Retinal pigment epithelial cell (primary cell): Measurements from ENCODE around the gene WDR76.

Experiments
- DNase-seq: peaks from one replicate; pipeline ENCODE4 v3.0.0-alpha.2; 2010; ENCODE audit warnings: low read depth
- H3K4me3 ChIP-seq: 2 replicates; pipeline ENCODE4 v1.5.1; 2011; ENCODE audit warnings: mild to moderate bottlenecking, low read length, control low read depth, moderate library complexity
- TF ChIP-seq, protein P1 (sequence below): conservative IDR thresholded peaks from 2 replicates; pipeline ENCODE4 v1.5.1; 2011; ENCODE audit warnings: low read depth, low read length, control low read depth, inconsistent platforms

The WDR76 gene

DNA sequence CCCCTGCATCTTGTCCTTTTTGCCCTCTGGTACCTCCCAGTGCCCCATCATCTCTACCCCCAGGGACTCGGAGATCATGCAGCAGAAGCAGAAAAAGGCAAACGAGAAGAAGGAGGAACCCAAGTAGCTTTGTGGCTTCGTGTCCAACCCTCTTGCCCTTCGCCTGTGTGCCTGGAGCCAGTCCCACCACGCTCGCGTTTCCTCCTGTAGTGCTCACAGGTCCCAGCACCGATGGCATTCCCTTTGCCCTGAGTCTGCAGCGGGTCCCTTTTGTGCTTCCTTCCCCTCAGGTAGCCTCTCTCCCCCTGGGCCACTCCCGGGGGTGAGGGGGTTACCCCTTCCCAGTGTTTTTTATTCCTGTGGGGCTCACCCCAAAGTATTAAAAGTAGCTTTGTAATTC is 33.2 kb upstream of the WDR76 start:
- TF ChIP-seq, protein P1, sequence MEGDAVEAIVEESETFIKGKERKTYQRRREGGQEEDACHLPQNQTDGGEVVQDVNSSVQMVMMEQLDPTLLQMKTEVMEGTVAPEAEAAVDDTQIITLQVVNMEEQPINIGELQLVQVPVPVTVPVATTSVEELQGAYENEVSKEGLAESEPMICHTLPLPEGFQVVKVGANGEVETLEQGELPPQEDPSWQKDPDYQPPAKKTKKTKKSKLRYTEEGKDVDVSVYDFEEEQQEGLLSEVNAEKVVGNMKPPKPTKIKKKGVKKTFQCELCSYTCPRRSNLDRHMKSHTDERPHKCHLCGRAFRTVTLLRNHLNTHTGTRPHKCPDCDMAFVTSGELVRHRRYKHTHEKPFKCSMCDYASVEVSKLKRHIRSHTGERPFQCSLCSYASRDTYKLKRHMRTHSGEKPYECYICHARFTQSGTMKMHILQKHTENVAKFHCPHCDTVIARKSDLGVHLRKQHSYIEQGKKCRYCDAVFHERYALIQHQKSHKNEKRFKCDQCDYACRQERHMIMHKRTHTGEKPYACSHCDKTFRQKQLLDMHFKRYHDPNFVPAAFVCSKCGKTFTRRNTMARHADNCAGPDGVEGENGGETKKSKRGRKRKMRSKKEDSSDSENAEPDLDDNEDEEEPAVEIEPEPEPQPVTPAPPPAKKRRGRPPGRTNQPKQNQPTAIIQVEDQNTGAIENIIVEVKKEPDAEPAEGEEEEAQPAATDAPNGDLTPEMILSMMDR = no peak
- no peak for DNase-seq
- H3K4me3 ChIP-seq = peak overlapping the region; percentile 99

DNA sequence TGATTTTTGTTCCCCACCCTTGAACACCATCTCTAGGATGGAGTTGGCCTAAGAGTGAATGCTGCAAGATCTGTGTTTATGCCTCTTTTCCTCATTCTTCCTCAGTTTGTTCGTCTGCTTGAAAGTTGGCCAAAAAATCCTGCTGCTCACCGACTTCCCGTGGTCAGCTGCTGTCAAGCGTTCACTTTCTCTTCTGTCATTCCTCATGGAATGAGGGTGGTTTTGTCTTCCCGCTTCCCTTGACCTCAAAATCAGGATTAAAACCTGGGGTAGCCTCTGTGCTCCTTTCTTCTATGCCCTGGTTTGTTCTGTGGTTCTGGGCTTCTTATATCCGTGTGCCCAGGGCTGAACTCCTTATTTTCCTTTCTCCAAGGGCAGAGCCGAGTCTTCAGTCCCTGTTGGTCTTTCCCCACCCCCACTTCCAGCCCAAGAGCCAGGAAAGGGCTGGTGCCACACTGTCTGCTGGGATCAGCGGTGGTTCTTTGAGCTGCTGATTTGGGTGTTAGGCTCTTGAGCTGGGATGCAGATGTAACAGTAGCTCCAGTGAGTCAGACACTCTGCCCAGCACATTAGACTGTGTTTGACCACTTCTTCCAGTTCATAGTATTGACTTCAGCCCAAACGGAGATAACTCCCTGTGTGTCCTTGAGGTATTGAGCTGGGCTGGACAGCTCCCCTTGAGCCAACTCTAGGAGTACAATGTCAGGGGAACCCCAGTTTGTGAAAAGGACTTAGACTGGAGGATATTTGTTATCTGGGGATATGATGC is 32.3 kb upstream of the WDR76 start:
- TF ChIP-seq, protein P1 = no peak
- peak; percentile 22 for DNase-seq
- H3K4me3 ChIP-seq = peak overlapping the region; percentile 99

DNA sequence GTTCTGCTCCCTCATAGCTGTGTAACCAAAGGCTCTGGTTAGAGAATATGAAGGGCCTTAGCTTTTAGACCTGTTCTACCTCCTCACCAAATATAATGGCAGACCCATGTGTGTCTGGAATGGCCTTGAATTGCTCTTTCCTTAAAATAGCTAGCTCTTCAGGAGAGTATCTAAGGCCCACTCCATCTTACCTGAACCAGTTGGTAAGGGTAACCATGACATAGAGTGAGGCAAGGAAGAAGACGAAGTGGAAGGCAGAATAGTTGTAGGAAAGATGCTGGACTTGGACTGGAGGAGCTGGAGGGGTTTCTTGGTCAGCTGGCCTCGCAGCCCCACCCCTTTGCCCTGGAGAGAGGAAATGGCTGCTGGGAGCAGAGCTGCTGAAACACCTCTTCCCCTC is 31.6 kb upstream of the WDR76 start:
- DNase-seq = no peak
- H3K4me3 ChIP-seq = no peak overlapping the region
- TF ChIP-seq, protein P1 = no peak

DNA sequence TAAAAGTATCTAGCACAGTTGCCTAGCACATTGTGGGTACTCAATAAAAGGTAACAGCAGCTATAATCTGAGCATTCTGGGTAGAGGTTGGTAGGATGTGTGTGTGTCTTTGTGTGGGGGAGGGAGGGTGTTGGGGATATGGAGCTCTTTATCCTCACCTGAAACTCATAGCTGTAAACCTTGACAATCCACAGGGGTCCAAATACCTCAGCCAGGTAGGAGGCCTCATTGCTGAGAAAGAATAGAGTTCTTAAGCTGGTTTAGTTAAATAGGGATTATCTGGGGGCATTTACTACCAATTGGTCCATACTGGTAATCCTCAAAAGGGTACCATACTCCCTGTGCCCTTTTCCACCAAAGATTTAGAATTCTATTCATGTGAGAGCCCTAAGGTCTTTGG is 30.8 kb upstream of the WDR76 start:
- TF ChIP-seq, protein P1 = no peak
- no peak for DNase-seq
- no peak overlapping the region for H3K4me3 ChIP-seq

DNA sequence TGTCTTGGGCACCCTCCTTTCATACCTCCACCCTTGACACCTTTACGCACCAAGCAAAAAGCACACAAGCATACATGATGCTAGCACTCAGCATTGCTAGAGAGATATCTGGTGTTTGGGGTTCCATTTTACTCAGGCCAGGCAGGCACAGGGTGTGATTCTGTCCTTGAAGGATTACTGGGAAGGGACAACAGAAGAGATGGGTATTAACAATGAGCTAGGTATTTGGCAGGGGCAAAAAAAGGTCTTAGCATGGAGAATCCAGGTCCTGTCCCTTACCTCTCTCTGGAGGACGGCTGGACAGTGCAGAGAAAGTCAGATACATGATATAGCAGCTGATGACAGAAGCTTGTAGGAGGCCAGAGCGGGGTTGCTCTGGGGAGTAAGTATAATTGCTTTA is 30.2 kb upstream of the WDR76 start:
- TF ChIP-seq, protein P1 = no peak
- no peak for DNase-seq
- no peak overlapping the region for H3K4me3 ChIP-seq

DNA sequence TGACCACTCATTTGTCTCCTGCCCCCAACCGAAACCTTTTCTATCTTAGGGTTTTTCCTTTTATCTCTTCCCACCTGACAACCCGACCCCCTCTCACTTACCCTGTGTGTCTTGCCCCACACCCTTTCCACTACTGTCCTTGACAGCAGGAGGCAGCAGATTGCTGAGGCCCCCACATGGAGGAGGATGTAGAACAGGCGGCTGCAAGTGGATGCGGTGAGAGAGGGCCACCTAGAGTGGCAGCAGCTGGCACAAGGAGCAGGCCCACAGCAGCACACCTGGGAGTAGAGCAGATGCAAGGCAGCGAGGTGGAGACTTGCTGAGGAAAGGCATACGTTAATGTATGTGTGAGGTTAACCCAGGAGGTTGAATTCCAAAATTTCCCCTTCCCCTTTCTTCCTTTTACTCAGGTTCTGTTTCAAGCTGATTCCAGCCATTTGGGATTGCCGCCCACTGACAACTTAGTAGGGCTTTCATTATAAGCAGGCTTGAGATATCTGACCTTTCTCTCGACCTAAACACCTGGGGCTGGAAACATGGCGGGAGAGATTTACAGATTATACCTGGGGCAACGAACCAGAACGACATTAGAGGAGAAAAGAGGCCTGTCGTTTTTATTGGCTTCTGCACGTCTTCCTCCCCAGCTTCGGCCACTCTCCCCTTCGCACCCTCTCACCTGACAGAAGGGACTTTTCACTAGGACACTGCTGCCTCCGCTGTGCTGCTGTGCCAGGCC is 27.4 kb upstream of the WDR76 start:
- no peak for DNase-seq
- TF ChIP-seq, protein P1 = no peak
- H3K4me3 ChIP-seq = no peak overlapping the region

DNA sequence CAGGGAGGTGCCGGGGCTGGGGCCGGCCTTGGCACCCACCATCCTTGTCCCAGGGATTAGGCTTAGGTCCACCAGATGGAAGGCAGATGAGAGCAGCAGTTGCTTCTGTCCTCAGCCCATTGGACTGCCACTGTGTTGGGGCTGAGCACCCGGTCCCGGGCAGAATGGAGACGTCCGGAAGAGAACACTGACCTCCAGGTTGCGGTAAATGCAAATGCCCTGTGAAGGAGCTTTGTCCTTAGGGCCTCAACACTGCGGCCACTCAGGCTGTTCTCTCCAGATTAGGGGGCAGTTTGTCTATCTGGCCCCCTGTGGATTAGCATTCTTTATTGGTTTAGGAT is 26.9 kb upstream of the WDR76 start, which contains the start of gene SERINC4:
Gene SERINC4 (minus strand): TSS at position 276 of the 341 bp plus-strand sequence. CDS start 234 bp downstream, at position 42.
- H3K4me3 ChIP-seq = peak within 1 kb of the TSS; percentile 94
- TF ChIP-seq, protein P1 = no peak
- no peak for DNase-seq
